H1 (cell line): ENCODE results near the gene SHTN1.

ENCODE experiments used
- ATF3 ChIP-seq: IDR thresholded peaks from 2 replicates; pipeline ENCODE4 v1.6.1; 2011; ENCODE audit warnings: low read depth, mild to moderate bottlenecking, low read length; ENCODE audit not compliant: insufficient read depth
- BCL11A ChIP-seq, 2 experiments: IDR thresholded peaks; one replicate each; pipeline ENCODE4 v1.6.1; 2011; ENCODE audit warnings: low read depth in 2 of 2, low read length in 2 of 2, mild to moderate bottlenecking in 2 of 2
- CHD2 ChIP-seq: IDR thresholded peaks from 2 replicates; pipeline ENCODE4 v1.6.1; 2012; ENCODE audit warnings: low read length, improper control_type of control experiment
- CTCF ChIP-seq, 3 experiments: IDR thresholded peaks; 1 replicate in 2 of 3; 2 replicates in 1 of 3; pipeline versions ENCODE4 v1.5.1 to v1.6.1; 2011; ENCODE audit warnings: low read length in 3 of 3, mild to moderate bottlenecking in 3 of 3, inconsistent platforms in 2 of 3, low read depth in 1 of 3, moderate library complexity in 1 of 3; ENCODE audit not compliant: insufficient read depth in 1 of 3; ENCODE audit errors: control extremely low read depth in 1 of 3
- MAFK ChIP-seq: IDR thresholded peaks from 2 replicates; pipeline ENCODE4 v1.6.1; 2012; ENCODE audit warnings: low read depth, mild to moderate bottlenecking, improper control_type of control experiment, low read length
- NANOG ChIP-seq: IDR thresholded peaks from 2 replicates; pipeline ENCODE4 v1.6.1; 2011; ENCODE audit warnings: low read length, low read depth, mild to moderate bottlenecking, inconsistent platforms; ENCODE audit not compliant: insufficient read depth, poor library complexity, severe bottlenecking
- PHF8 ChIP-seq: fragments of 200-600 bp; sonication (generic); conservative IDR thresholded peaks from 2 replicates; pipeline ENCODE4 v1.7.1; 2012; ENCODE audit warnings: low read depth, mild to moderate bottlenecking, inconsistent platforms, low read length, moderate library complexity
- POLR2A ChIP-seq, 2 experiments: IDR thresholded peaks; 1 replicate in 1 of 2; 2 replicates in 1 of 2; pipeline ENCODE4 v1.6.1; 2011; ENCODE audit warnings: low read depth in 2 of 2, low read length in 2 of 2, mild to moderate bottlenecking in 2 of 2; ENCODE audit errors: control extremely low read depth in 1 of 2
- POLR2AphosphoS5 ChIP-seq: IDR thresholded peaks from 2 replicates; pipeline ENCODE4 v1.6.1; 2011; ENCODE audit warnings: low read depth, low read length
- RFX5 ChIP-seq: IDR thresholded peaks from 2 replicates; pipeline ENCODE4 v1.6.1; 2011; ENCODE audit warnings: low read depth, low read length, improper control_type of control experiment, borderline replicate concordance
- USF2 ChIP-seq: IDR thresholded peaks from 2 replicates; pipeline ENCODE4 v1.6.1; 2011; ENCODE audit warnings: low read length, improper control_type of control experiment

- no peak for TF ChIP-seq RFX5
- no peak for TF ChIP-seq USF2
- no peak for TF ChIP-seq PHF8
- no peak for TF ChIP-seq POLR2A (IDR thresholded peaks at IDR 0.05; ENCODE audit: control extremely low read depth in 1 of 2, low read depth in 2 of 2, low read length in 2 of 2)
- no peak for TF ChIP-seq POLR2AphosphoS5
- TF ChIP-seq ATF3: no peak
- TF ChIP-seq MAFK: no peak
- TF ChIP-seq CHD2: no peak
- no peak for TF ChIP-seq CTCF (IDR thresholded peaks at IDR 0.05; ENCODE audit: control extremely low read depth in 1 of 3, insufficient read depth in 1 of 3, low read depth in 1 of 3, low read length in 3 of 3)
- TF ChIP-seq BCL11A (IDR thresholded peaks at IDR 0.05; ENCODE audit: low read depth in 2 of 2, low read length in 2 of 2): no peak
- TF ChIP-seq NANOG: no peak
Measured at GRCh38 chr10:117014835-117015234, 9.8 kb upstream of the SHTN1 start.
